HG02759 (cell line): Measurements from ENCODE around the gene CAMKMT.
A peak's percentile ranks its signal among the peaks of the same experiment; 100 is the strongest.
"Not testable (repeated sequence)": the region's sequence is repeated elsewhere in the genome, so short reads cannot be mapped to it uniquely, and the experiment has no call there.

ENCODE experiments used
- ATAC-seq: cut with Tn5 transposase; IDR thresholded peaks from one replicate; pipeline ENCODE4 v1.9.1; 2021; ENCODE audit warnings: mild to moderate bottlenecking, moderate library complexity; ENCODE audit not compliant: unreplicated experiment

CAMKMT gene

GRCh38 chr2:44580875-44581515, 219.2 kb downstream of the CAMKMT start:
- no peak for ATAC-seq

GRCh38 chr2:44582363-44583008, 220.7 kb downstream of the CAMKMT start:
- no peak for ATAC-seq

GRCh38 chr2:44595615-44596014, 233.9 kb downstream of the CAMKMT start:
- not testable (repeated sequence) for ATAC-seq

- ATAC-seq: peak; percentile 50
Observed at GRCh38 chr2:44596537-44597320, 235.0 kb downstream of the CAMKMT start.

DNA sequence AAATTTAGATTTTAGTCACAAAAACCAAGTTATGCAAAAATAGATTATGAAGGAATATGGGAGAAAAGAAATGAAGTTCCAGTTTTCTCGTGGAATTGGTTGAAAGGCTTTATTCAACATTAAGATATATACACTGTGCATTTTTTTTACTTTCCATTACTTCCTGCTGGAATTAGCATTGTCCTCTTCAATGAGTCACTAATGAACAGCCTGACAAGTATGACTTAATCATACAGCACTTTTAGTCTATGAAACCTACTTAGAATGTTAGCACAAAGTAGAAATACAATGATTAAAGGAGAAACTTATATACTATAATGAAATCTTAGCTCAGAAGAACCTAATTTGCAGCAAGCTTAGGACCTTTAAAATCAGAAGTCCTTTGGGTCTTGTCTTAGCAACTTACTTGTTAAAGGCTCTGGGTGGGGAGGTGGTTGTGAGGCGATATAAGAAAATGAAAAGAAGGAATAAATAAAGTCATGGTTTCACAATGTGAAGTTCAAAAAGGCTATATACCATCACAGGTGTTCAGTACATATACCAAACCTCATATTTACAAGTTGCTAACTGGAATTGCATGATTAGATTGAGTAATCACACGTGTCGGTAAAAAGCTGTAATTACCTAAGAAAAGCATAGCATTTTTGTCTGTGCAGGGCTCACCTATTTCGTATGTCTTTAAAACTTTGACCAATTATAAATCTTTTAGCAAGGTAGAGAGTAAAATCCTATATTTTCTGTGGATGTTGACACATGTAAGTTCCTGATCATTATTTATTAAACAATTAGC, 236.8 kb downstream of the CAMKMT start:
- ATAC-seq: no peak

DNA sequence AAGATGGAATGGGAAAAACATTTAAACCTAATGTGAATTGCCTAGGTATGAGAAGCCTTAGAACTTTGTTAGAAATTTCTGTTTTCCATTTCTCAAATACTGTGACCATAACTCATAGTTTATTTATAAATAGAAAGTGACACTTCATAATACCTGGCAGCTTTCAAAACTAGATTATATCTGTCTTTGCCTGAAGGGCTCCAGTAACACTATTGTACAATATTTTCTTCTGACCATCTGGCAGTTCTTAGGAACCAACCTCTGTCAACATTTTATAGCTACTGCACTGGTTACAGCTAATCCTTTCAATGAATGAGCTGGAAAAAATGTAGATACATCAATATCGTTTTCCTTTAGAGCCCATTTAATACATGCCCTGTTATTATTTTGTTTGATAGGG, 237.4 kb downstream of the CAMKMT start:
- ATAC-seq: no peak

GRCh38 chr2:44602446-44602845, 240.7 kb downstream of the CAMKMT start:
- ATAC-seq: no peak

DNA sequence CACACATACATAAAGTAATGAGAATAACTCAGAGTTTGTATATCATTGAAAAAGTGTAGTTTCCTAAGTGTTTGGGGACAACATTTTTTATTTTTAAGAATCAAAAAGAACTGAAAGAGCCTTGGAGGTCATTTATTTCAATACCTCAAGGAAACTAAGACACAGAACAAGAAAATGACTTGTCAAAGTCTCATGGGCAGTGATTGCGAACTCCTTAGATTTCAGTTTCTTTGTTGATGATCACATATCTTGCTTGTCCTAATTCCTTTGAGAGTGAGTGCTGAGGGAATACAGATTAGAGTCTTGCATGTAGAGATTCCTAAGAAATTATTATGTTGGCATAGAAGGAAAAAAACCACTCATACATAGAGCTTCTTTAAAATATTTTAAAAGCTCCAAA, 243.8 kb downstream of the CAMKMT start:
- no peak for ATAC-seq

- ATAC-seq: no peak
Observed at GRCh38 chr2:44612276-44612675, 250.5 kb downstream of the CAMKMT start.

- ATAC-seq: no peak
Observed at GRCh38 chr2:44614940-44615339, 253.2 kb downstream of the CAMKMT start.

GRCh38 chr2:44615950-44616518, 254.3 kb downstream of the CAMKMT start:
- no peak for ATAC-seq

DNA sequence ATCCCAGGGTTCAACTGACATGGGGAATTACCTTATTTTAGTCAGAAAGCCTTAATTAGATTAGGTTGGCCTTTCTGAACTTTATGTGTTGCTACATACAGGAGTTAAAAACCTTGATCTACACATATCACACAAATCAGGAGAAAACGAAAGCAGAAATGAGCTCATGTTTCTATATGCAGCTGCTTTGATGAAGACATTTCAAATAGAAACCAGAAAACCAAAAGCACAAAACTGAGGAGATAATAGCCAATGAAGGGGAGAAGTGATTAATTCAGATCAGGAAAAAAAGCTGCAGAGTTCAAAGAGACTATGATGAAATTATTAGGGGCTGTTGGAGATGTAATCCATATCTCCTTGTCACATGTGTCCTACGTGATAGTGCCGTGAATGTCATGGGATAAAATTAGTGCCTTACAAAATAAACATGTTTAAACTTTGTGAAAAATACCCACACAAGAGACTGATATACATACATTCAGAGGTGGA, 255.0 kb downstream of the CAMKMT start:
- peak; percentile 83 for ATAC-seq

GRCh38 chr2:44618251-44619023, 256.7 kb downstream of the CAMKMT start:
- no peak for ATAC-seq

GRCh38 chr2:44620189-44620990, 258.6 kb downstream of the CAMKMT start:
- no peak for ATAC-seq

- ATAC-seq: no peak
Observed at GRCh38 chr2:44623622-44624351, 262.0 kb downstream of the CAMKMT start.

DNA sequence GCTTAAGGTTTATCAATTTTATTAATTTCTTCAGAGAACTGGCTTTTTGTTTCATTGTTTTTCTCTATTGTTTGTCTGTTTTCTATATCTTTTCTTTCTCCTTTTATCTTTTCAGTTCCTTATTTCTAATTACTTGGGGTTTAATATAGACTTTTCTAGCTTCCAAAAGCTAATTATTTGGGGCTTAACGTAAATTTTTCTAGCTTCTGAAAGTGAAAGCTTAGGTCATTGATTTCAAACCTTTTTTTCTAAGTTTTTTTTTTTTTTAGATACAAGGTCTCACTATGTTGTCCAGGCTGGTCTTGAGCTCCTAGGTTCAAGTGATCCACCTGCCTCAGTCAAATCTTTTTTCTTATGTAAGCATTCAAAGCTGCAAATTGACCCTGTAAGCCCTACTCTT, 266.6 kb downstream of the CAMKMT start:
- ATAC-seq: no peak

DNA sequence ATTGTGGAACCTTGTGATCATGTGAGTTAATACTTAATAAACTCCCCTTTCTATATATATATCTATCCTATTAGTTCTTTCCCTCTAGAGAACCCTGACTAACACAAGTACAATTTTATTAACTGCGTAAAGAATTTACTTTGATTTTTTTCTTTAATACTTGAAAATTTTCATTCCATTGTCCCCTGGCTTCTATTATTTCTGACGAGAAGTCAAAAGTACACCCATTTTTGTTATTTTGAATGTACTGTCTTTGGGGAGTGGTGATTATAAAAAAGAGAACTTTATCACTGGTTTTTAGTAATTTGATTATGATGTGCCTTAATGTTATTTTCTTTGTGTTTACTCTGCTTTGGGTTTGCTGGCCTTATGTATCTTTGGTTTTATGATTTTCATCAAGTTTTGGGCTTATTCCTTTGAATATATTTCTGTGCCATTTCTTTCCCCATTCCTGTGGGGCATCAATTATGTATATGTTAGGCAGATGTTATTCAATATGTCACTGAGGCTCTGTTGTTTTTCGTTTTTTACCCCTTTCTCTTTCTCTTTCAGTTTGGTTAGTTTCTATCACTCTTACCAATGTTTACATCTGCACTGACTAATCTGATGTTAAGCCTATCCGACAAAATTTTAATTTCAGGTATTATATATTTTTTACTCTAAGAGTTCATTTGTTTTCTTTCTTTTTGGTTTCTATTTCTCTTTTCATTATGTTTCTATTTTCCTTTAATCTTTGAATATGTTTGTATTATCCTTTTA, 271.4 kb downstream of the CAMKMT start:
- no peak for ATAC-seq

DNA sequence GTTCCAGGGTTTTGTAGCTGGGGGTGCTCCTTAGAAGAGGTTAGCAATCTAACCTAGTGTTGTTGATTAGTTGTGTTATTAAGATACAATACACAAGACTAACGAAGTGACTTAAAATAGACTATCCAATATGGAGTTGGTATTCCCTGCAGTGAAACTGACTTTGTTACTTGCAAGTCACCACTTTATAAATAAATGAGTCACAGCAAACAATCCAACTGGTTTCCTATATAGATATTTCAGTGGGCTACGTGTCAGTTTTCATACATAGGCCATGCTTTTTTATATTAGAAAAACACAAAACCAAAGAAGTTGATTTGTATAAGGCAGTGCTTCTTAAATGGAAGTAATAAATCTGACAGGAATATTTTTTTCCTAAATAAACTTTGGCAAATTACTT, 274.0 kb downstream of the CAMKMT start:
- ATAC-seq: no peak
